ENCODE results near the gene NPAS2. TPM values are rescaled to one million over a fixed set of nuclear protein-coding genes. Genes with fewer than 3 reads are reported as not detected.

Gene NPAS2
- polyA plus RNA-seq, 1 experiment = 13.5 TPM

DNA sequence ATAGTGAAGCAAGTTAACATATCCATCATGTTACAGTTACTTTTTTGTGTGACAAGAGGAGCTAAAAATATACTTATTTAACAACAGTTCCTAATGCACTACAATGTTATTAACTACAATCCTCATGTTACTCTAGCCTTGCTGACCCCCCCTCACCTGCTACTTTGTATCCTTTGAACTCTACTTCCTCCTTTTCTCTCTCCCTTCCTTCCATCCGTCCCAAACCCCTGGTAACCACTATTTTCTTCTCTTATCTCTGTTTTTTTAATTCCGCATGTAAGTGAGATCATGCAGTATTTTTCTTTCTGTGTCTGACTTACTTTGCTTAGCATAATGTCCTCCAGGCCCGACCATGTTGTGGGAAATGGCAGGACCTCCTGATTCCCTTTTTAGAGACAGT, 59.4 kb downstream of the NPAS2 start:
- ChIA-PET CTCF (no interaction called here), POLR2A (no interaction called here)

DNA sequence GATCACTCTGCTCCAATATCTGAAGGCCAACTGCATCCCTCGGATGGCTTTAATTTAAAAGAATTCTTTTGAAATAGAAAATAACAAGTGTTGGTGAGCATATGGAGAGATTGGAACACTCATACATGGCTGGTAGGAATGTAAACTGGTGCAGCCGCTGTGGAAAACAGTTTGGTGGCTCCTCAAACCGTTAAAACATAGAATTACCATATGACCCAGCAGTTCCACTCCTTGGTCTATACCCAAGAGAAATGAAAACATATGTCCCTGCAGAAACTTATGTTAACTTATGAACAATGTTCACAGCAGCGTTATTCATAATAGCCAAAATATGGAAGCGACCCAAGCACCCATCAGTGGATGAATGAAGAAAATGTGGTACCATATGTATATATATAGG, 60.1 kb downstream of the NPAS2 start:
- POLR2A ChIA-PET = no interaction called here
- DNase-seq (ENCODE audit: low read depth, low spot score) = no peak
- TF ChIP-seq, protein P1, sequence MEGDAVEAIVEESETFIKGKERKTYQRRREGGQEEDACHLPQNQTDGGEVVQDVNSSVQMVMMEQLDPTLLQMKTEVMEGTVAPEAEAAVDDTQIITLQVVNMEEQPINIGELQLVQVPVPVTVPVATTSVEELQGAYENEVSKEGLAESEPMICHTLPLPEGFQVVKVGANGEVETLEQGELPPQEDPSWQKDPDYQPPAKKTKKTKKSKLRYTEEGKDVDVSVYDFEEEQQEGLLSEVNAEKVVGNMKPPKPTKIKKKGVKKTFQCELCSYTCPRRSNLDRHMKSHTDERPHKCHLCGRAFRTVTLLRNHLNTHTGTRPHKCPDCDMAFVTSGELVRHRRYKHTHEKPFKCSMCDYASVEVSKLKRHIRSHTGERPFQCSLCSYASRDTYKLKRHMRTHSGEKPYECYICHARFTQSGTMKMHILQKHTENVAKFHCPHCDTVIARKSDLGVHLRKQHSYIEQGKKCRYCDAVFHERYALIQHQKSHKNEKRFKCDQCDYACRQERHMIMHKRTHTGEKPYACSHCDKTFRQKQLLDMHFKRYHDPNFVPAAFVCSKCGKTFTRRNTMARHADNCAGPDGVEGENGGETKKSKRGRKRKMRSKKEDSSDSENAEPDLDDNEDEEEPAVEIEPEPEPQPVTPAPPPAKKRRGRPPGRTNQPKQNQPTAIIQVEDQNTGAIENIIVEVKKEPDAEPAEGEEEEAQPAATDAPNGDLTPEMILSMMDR (IDR thresholded peaks at IDR 0.05; ENCODE audit: low read depth, low read length) = no peak
- Histone ChIP-seq H3K9me3 (ENCODE audit: control insufficient read depth, insufficient read depth, low read length) (no peaks in the 10 kb centered on the region; the same call in 1 of the 2 replicates), H3K4me3 (ENCODE audit: low read depth, low read length) (no peak overlapping the region), H3K27me3 (ENCODE audit: control insufficient read depth, insufficient read depth, low read length) (no peaks in the 10 kb centered on the region), H3K27ac (ENCODE audit: low read depth, low read length) (no peak overlapping the region)
- CTCF ChIA-PET = no interaction called here

More for the DNA sequence above, 59.4 kb downstream of the NPAS2 start:
- no peak for DNase-seq (ENCODE audit: low read depth, low spot score)
- Histone ChIP-seq H3K27me3 (ENCODE audit: control insufficient read depth, insufficient read depth, low read length) (no peaks in the 10 kb centered on the region), H3K4me3 (ENCODE audit: low read depth, low read length) (no peak overlapping the region), H3K9me3 (ENCODE audit: control insufficient read depth, insufficient read depth, low read length) (peaks cover 3% of the 10 kb centered on the region), H3K27ac (ENCODE audit: low read depth, low read length) (no peak overlapping the region)
- TF ChIP-seq, protein P1 (IDR thresholded peaks at IDR 0.05; ENCODE audit: low read depth, low read length) = no peak

- no peak for DNase-seq (ENCODE audit: low read depth, low spot score)
- POLR2A ChIA-PET = no interaction called here
- Histone ChIP-seq H3K27me3 (ENCODE audit: control insufficient read depth, insufficient read depth, low read length) (no peaks in the 10 kb centered on the region), H3K4me3 (ENCODE audit: low read depth, low read length) (no peak overlapping the region), H3K9me3 (ENCODE audit: control insufficient read depth, insufficient read depth, low read length) (no peaks in the 10 kb centered on the region), H3K27ac (ENCODE audit: low read depth, low read length) (no peak overlapping the region)
- CTCF ChIA-PET = no interaction called here
- TF ChIP-seq, protein P1 (IDR thresholded peaks at IDR 0.05; ENCODE audit: low read depth, low read length) = no peak
Measured at GRCh38 chr2:100880730-100881129, 60.8 kb downstream of the NPAS2 start.

DNA sequence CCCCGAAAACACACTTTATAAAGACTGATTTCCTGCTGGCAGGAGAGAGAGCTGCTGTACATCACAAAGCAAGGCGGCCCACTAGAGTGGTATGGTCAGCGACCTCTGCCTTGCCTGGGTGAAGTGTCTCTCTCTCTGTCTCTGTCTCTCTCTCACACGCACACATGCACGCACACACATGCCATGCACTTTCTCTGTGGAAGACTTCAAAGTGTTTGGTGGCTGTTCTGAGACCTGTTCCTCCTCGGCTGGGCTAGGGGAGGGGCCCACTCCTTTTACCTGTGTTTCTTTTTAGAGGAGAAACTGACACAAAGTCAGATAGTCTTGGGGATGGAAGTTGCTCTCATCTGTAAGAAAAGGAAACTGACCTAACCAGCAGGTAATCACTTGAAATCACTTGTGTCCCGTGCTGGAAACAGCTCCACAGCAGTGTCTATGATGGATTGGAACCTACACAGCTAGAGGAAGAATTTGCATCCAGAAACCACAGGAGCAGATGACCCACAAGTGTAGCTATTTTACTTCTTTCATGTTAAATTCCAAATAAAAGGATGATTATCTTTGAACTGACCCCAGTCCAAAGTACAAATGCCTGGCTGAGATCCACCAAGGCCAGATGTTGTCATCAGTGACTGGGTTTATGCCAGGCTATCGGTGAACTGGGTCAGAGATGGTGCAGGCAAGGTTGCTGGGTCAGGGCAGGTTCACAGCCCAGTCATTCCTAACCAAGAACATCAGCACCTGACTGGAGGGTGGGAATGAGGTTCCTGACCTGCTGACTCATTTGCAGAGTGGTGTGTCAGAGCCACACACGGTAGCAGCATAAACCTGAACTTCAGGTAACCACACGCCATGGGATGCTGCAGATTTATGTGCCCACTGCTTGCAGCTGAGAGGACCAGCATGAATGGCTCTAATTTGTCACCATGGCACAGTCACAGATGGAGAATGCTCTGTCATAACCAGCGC, 63.0 kb downstream of the NPAS2 start:
- H3K4me3 ChIP-seq (ENCODE audit: low read depth, low read length) = no peak overlapping the region
- ChIA-PET CTCF (interaction anchor here (0.6 kb wide), 1 partner anchor 504 kb away, joined by 4 read pairs; no protein-coding TSS in a partner anchor), POLR2A (interaction anchor here (0.6 kb wide), 1 partner anchor 141 kb away, joined by 3 read pairs; no protein-coding TSS in a partner anchor)
- TF ChIP-seq, protein P1 (IDR thresholded peaks at IDR 0.05; ENCODE audit: low read depth, low read length) = no peak
- DNase-seq (ENCODE audit: low read depth, low spot score) = no peak
- H3K27ac ChIP-seq (ENCODE audit: low read depth, low read length) = no peak overlapping the region
- no peaks in the 10 kb centered on the region for H3K27me3 ChIP-seq (ENCODE audit: control insufficient read depth, insufficient read depth, low read length)
- H3K9me3 ChIP-seq (ENCODE audit: control insufficient read depth, insufficient read depth, low read length) = no peaks in the 10 kb centered on the region

- no peak overlapping the region for H3K27ac ChIP-seq (ENCODE audit: low read depth, low read length)
- TF ChIP-seq, protein P1 (IDR thresholded peaks at IDR 0.05; ENCODE audit: low read depth, low read length) = no peak
- no peaks in the 10 kb centered on the region for H3K9me3 ChIP-seq (ENCODE audit: control insufficient read depth, insufficient read depth, low read length)
- POLR2A ChIA-PET = no interaction called here
- H3K27me3 ChIP-seq (ENCODE audit: control insufficient read depth, insufficient read depth, low read length) = no peaks in the 10 kb centered on the region
- no peak for DNase-seq (ENCODE audit: low read depth, low spot score)
- CTCF ChIA-PET = no interaction called here
- H3K4me3 ChIP-seq (ENCODE audit: low read depth, low read length) = no peak overlapping the region
Measured at GRCh38 chr2:100884145-100884621, 64.2 kb downstream of the NPAS2 start.

Data from AG04450 (cell line).